HG03521 (cell line): ENCODE data around the gene PSG11.
"Not testable (repeated sequence)": the region's sequence is repeated elsewhere in the genome, so short reads cannot be mapped to it uniquely, and the experiment has no call there.

Experiments
- ATAC-seq: cut with Tn5 transposase; IDR thresholded peaks from one replicate; pipeline ENCODE4 v1.9.1; 2021; ENCODE audit warnings: mild to moderate bottlenecking, moderate library complexity; ENCODE audit not compliant: unreplicated experiment

The PSG11 gene

DNA sequence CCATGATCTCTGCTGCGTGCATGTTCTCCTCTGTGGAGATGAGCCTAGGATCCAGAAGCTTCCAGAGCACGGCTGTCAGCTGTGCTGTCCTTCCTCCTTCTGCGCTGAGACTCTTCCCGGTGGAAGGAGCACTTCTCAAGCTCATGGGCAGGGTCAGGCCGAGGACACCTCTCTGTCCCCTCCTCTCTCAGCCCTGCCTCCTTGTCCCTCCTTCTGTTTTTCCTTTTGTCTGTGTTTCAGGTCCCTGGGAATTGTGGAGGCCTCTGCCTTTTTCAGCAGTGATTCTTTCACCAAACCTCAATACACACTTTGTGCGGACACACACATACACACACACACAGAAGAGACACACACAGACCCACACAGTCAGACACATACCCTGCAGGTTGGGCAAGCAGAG lies at the start of gene PSG11:
TSS of gene PSG11 (minus strand) at position 101 of the 400 bp plus-strand sequence. CDS start at position 4, 97 bp downstream.
- not testable (repeated sequence) for ATAC-seq

DNA sequence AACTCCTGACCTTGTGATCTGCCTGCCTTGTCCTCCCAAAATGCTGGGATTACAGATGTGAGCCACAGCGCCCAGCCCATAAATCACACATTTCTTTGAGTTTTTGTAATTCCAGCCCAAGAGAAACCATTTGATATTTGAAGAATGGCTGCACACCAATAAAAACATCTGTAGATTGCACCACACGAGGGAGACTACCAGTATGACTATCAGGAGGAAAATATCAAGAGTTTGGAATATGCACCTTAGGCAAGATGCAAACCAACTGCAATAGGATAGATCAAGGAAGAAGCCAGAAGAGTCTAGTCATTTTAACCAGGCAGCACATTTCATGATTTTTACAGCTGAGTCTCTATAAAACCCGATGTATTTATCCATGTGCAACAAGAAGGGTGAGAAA lies 36.1 kb upstream of the PSG11 start:
- ATAC-seq, result not testable (repeated sequence)

DNA sequence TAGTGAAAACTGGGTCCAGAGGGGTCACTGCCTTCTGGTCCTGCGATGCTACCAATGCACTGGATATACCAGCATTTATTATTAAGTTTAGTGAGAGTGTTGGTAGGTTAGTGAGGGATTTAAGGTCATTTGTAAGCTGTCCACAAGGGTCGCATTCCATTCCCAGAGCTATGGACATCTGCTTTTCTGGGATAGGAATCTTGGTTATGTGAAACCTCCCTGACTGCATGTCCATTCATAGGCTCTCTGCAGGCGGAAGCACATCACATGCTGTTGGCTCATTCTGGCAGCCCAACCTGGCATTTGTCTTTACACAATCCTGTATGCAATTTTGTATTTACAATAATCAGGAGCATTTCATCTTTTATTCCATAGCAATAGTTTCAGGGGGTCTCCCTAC lies 35.1 kb upstream of the PSG11 start:
- ATAC-seq, result not testable (repeated sequence)

DNA sequence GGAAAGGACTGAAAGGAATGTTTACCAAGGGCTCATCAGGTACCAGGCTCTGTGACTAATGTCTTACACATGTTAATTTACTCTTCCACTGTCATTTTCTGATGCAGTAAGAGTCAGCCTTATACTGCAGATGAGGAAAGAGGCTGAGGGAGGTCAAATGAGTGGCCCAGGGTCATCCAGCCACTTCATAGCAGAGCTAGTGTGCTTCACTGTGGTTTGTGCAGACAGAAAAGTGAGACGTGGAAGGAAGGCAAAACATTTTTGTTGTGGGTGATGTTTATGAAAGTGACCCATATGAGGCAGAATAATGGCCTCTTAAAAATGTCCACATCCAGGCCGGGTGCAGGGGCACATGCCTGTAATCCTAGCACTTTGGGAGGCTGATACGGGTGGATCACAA lies 34.0 kb upstream of the PSG11 start:
- ATAC-seq, result not testable (repeated sequence)

DNA sequence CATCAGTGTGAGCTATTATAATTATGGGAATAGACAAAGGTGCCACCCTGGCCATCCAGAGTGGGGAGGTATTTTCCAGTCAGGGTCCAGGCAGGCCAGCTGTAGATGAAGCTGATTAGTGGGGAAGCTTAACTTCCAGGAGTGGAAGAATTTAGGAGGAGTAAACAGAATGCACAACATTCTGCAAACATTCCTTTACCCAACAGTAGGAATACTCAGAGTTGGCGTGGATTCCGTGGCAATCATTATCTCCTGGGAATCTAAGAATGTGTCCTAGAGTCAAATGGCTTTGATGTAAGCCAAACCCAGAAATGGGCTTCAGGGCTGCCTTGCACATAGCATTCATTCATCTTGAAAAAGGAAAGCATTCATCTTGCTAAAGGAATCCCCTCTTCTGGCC lies 33.2 kb upstream of the PSG11 start:
- not testable (repeated sequence) for ATAC-seq

DNA sequence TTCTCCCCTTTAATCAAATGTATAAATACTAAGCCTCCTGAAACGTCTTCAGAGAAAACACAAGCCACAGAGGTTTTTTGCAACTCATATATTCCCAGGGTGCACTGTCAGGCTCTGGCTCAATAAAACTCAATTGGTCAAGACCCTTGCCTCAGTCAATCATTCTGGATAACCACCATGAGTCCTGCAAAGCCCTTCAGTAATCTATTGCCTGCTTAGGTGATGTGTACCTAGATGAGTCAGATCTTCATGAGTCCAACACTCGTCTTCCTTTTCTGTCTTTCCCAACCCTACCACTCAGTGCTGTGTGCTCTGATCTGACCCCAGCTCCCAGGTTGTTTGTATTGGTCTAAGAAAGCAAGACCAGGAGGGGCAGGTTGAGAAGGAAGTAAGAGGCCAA lies 32.2 kb upstream of the PSG11 start:
- ATAC-seq, result not testable (repeated sequence)

DNA sequence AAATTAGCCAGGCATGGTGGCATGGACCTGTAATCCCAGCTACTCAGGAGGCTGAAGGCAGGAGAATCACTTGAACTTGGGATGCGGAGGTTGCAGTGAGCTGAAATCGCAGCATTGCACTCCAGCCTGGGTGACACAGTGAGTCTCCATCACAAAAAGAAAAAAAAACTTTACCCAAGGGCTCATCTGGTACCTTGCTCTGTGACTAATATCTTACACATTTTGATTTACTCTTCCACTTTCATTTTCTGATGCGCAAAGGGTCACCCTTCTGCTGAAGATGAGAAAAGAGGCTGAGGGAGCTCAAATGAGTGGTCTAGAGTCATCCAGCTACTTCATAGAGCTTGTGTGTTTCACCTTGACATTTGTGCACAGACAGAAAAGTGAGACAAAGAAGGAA lies 21.7 kb upstream of the PSG11 start:
- ATAC-seq, result not testable (repeated sequence)

DNA sequence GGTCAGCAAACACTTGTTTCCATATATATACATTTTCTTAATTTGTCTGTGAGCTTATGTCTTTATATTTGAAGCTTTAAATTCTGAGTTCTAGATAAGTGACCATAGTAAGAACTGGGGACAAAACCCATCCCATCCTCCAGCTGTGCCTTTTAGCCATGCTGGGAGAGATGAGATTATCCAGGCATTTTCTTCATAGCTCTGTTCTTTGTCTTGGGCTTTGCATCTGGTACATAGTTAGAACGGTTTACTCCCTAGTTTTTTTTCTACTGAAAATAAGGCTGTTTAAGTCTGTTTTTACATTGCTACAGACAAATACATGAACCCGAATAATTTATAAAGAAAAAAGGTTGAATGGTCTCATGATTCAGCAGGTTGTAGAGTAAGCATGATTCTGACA lies 20.3 kb upstream of the PSG11 start:
- not testable (repeated sequence) for ATAC-seq

DNA sequence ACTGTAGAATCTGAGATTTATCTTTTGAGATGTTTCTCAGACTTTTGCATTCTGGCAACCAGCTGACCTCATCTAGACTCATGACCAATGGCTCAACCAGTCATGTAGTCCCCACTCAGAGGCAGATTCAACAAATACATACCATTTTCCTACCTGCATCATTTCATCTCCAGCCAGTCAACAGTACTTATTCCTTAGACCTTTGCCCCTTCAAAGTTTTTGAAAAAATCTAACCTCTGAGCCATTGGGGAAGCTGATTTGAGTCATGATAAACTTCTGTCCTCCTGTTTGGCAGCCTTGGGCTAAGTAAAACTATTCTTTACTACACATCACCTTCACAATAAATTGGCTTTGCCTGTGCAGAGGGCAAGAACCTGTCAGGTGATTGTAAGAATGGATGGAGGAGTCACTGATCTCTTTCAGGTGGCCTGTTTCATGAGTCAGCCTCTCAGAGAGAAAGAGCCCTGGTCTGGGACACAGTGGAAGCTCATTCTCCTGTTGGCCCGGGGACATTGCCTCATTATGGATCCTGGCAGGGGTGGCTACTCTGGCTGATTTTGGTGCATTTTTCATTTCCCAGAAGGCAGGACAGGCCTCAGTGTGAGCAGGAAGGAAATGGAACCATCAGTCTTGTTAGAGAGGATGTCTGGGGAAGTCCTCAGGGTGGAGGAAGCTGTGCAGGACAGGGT lies 17.4 kb upstream of the PSG11 start:
- ATAC-seq, result not testable (repeated sequence)

DNA sequence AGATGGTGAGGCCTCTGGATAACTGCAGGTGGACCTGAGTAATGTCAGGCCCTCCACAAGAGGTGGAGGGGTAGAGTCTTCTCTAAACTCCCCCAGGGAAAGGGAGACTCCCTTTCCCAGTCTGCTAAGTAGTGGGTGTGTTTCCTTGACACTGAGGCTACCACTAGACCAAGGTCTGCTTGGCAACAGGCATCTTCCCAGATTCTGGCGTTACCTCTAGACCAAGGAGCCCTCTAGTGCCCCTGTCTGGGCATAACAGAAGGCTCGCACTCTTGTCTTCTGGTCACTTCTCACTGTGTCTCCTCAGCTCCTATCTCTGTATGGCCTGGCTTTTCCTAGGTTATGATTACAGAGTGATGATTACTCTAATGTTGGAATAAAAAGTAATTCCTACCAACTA lies 5.4 kb upstream of the PSG11 start:
- ATAC-seq, result not testable (repeated sequence)

DNA sequence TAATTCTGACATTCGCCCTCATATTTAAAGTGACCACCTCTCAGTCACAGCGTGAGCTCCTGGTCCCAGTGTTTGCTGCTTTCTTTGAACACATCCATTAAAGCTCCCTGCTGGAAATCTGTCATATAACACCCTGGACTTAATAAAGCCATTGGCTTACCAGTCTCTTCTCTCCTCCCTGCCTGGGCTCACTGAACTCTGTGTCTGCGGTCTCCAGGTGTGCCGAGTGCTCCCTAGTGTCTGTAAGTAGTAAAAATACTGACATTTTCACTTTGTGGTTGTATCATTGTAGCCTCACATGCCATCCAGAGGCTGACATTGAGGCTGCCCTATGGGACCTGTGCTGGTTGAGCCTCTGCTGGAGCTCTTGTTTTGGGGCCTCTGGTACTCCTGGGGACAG lies 2.6 kb upstream of the PSG11 start:
- ATAC-seq, result no peak

DNA sequence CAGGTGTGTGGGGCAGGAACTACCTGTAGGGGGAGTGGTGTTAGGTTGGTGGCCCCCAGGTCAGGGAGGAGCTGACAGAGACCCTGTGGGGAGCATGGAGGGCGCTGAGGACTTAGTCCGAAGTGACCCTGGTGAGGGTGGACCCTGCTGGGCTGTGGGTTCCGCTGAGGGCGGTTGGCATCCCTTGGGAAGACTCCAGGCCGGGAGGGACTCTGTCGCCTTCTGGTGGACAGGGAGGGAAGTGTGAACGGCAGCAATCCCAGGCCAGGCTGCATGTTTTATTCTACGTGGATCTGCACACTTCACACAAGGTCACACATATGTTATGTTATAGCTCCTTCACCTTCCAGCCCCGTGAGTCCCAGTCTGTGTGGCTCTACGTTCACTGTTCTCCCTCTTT lies 1.7 kb upstream of the PSG11 start:
- not testable (repeated sequence) for ATAC-seq

DNA sequence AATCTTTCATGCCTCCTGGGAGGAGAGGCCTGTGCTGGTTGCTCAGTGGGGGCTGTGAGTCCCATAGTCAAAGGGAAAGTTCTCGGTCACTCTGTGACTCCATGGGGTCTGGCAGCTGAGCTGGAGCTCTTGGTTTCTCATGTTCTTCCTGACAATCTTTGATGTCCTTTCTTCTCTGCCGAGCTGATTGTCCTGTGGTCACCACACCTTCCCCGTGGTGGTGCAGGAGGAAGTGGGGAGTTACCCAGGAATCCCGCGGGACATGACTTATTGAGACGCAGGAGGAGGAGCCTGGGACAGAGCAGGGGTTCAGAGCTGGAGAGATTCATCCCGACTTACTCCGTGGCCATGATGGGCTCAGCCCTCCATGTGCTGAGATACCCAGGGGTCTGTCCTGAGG lies 792 bp upstream of the PSG11 start:
- ATAC-seq, result not testable (repeated sequence)

DNA sequence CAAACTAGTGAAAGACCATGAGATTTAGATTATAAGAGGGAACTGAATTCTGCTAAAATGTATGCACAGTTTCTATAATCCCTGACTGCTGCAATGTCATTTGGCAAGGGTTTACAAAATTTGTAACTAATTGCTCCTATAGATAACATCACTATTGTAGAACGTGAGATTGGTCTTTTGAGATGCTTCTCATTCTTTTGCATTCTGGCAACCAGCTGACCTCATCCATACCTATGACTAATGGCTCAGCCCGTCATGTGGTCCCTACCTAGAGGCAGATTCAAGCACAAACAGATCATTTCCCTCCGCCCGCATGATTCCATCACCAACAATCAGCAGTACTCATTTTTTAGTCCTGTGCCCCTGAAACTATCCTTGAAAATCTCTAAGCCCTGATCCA lies 4.2 kb downstream of the PSG11 start:
- not testable (repeated sequence) for ATAC-seq

DNA sequence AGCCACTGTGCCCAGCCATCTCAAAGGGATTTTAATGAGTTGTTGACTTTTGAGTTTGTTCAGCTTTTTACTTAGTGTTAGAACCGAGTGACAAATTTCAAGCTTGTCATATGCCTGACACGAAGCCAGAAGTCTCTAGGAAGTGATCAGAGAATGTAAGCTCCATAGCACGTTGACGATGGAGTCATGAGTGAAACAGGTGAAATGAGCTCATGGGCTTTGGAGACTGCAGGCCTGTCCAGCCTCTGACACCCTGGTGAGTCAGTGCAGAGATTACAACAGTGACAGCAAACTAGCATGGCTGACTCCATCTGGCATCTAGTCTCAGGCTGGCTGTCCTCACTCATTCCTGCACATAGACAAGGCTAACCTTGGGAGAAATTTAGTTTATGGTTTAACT lies 4.6 kb downstream of the PSG11 start:
- ATAC-seq, result not testable (repeated sequence)

DNA sequence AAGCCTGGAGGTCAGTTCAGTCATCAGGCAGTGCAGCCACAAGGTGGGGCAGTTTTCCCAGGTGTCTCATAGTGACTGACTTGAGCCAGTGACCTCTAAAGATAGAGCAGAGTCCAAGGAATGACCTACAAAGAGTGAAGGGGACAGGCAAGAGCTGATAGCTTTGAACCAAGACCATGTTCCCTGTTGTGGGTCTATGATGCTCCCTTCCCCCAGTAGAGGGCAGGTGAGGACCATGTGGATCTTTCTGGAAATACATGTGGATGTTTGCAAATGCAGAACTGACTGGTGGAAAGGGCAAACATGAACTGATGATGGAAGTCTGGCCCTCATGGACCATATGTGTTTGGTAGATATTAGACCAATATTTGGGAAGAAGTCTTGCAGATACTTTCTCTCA lies 6.7 kb downstream of the PSG11 start:
- not testable (repeated sequence) for ATAC-seq

DNA sequence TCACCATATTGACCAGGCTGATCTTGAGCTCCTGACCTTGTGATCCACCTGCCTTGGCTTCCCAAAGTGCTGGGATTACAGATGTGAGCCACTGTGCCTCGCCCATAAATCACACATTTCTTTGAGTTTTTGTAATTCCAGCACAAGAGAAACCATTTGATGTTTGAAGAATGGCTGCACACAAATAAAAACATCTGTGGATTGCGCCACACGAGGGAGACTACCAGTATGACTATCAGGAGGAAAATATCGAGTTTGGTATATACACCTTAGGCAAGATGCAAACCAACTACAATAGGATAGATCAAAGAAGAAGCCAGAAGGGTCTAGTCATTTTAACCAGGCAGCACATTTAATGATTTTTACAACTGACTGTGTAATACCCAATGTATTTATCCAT lies 20.4 kb downstream of the PSG11 start:
- not testable (repeated sequence) for ATAC-seq

DNA sequence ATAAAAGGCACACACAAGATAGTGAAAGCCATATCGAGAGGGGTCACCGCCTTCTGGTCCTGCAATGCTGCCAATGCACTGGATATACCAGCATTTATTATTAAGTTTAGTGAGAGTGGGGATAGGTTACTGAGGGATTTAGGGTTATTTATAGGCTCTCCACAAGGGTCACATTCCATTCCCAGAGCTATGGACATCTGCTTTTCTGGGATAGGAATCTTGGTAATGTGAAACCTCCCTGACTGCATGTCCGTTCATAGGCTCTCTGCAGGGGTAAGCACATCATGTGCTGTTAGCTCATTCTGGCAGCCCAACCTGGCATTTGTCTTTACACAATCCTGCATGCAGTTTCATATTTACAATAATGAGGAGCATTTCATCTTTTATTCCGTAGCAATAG lies 21.4 kb downstream of the PSG11 start:
- not testable (repeated sequence) for ATAC-seq

DNA sequence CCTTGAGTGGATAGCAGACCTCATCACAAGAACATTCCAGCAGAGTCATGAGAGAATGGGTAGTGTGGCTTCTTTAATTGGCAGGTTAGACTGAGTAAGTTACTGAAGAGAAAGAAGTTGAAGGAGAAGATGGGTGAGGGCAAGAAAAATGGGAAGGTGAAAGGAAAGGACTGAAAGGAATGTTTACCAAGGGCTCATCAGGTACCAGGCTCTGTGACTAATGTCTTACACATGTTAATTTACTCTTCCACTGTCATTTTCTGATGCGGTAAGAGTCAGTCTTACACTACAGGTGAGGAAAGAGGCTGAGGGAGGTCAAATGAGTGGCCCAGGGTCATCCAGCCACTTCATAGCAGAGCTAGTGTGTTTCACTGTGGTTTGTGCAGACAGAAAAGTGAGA lies 22.6 kb downstream of the PSG11 start:
- ATAC-seq, result not testable (repeated sequence)

DNA sequence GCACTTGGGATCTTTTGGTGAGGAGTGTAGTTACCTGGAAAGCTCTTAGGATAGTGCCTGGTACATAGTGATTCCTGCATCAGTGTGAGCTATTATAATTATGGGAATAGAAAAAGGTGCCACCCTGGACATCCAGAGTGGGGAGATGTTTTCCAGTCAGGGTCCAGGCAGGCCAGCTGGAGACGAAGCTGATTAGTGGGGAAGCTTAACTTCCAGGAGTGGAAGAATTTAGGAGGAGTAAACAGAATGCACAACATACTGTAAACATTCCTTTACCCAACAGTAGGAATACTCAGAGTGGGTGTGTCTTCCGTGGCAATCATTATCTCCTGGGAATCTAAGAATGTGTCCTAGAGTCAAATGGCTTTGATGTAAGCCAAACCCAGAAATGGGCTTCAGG lies 23.3 kb downstream of the PSG11 start:
- ATAC-seq, result not testable (repeated sequence)

DNA sequence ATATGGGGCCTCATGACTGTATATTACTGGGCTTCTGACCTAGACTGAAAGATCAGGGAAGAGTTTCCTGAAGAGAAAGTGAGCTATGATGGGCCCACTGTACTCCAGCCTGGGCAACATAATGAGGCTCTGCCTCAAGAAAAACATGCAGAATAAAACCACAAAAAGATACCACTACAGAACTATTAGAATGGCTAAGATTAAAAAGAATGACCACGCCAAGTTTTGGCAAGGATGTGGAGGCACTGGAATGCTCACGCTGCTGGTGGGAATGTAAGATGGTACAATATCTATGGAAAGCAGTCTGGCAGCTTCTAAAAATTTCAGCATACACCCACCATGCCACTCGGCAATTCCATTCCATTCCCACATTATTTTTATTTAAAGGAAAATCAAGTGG lies 30.1 kb downstream of the PSG11 start:
- not testable (repeated sequence) for ATAC-seq

DNA sequence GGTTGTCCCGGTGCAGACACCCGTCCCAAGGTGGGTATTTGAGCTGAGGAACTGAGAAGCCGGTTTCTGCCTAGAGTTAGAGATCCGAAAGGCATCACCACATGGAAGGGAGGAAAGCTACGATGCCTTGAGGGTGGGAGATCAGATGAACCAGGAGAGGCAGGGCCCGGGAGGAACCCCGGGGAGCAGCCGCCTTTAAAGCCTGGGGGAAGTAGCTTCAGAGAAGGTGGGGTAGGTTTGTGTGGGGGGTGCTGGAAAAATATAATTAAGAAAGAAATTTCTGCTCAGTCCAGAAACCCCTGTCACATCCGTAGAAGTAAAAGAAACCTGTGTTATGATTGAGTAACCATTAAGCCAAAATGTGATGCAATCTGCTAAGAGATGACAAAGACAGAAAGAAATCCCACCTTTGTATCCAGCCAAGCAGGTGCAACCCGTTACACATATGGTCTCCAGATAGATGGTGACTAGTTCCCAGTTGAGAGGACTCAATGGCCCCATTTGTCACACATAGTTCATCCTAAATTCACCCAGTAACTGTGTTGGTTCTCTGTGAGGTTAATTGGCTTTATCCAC lies 34.2 kb downstream of the PSG11 start:
- not testable (repeated sequence) for ATAC-seq

DNA sequence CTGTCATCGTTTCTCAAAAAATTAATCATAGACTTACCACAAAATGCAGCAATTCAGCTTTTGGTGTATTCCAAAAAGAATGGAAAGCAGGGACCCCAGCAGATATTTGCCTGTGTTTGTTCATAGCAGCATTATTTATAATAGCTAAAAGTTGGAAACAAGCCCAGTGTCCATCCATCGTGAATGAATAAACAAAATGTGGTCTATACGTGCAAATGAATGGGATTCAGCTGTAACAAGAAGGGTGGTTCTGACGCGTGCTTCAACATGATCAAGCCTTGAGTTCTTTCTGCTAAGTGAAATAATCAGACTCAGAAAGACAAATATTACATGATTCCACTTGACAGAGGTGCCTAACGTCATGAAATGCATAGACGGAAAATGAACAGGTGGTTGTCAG lies 36.4 kb downstream of the PSG11 start:
- ATAC-seq, result no peak
